Body of pancreas (tissue), 4 donors: ENCODE results near the gene CFLAR. TPM values are rescaled to one million over a fixed set of nuclear protein-coding genes. Genes with fewer than 3 reads are reported as not detected.

Experiments used
- ATAC-seq: fragments of 150-250 bp; one replicate; pipeline ENCODE4 v1.9.1; 2016
- DNase-seq, 4 donors: peaks; one replicate each; pipeline ENCODE4 v3.0.0-alpha.2; 2019
- H3K27ac ChIP-seq, 4 donors: fragments of 200-600 bp; sonication (generic); 1 replicate in 3 of 4; 2 replicates in 1 of 4; pipeline versions ENCODE4 v1.5.1 to v1.6.1; 2016 to 2019; ENCODE audit warnings: mild to moderate bottlenecking in 1 of 4, mixed read lengths in 1 of 4, moderate library complexity in 1 of 4
- H3K27me3 ChIP-seq, 2 donors: fragments of 200-600 bp; sonication (generic); one replicate each; pipeline ENCODE4 v1.6.0; 2016; ENCODE audit warnings: mild to moderate bottlenecking in 1 of 2
- H3K36me3 ChIP-seq, 2 donors: fragments of 200-600 bp; sonication (generic); replicated peaks in 1 of 2; 2 replicates each; pipeline ENCODE4 v1.5.1; 2016; ENCODE audit warnings: low read depth in 2 of 2; ENCODE audit not compliant: insufficient read depth in 1 of 2
- H3K4me1 ChIP-seq: fragments of 200-600 bp; sonication (generic); one replicate; pipeline ENCODE4 v1.6.0; 2016
- H3K4me3 ChIP-seq, 2 donors: fragments of 200-600 bp; sonication (generic); 1 replicate in 1 of 2; 2 replicates in 1 of 2; pipeline ENCODE4 v1.5.1; 2016 to 2019
- H3K9me3 ChIP-seq, 3 donors: fragments of 200-600 bp; sonication (generic); 1 replicate in 2 of 3; 2 replicates in 1 of 3; pipeline ENCODE4 v1.5.1; 2016
- POLR2A ChIP-seq, 3 donors: fragments of 450-650 bp; IDR thresholded peaks; one replicate each; pipeline ENCODE4 v1.6.1; 2016; ENCODE audit warnings: antibody characterized with exemption in 3 of 3, mild to moderate bottlenecking in 2 of 3
- WGBS, 2 donors: methylation state at CpG; one replicate each; pipeline ENCODE4 v1.1.5; 2017; 5-methylcytosine and 5-hydroxymethylcytosine counted together
- intact Hi-C: fragments of 100-400 bp; cut with DNase I; formaldehyde crosslinking; loops from one replicate; pipeline ENCODE4 v1.15.1; 2023
- total RNA-seq, 2 donors: library from RNA; depleted of rRNA; stranded (reverse); fragments of >200 nt; gene quantifications; one replicate each; pipeline ENCODE4 v1.1.0, GENCODE V29; 2016
- TF ChIP-seq, protein P1 (sequence below), 7 experiments: fragments of 450-650 bp in 4 of 7; fragments of 200-600 bp in 3 of 7; sonication (generic) in 3 of 7; IDR thresholded peaks; one replicate each; pipeline ENCODE4 v1.5.1; 2016 to 2019; ENCODE audit warnings: antibody characterized with exemption in 7 of 7

The CFLAR gene
- 100 to 1,000 TPM in 1 of 2 donors, 10 to 100 TPM in 1; 83.3 to 113 TPM for total RNA-seq

- WGBS, 2 donors = 0% methylated on average over 9 to 65 of the region's 75 CpGs
- ATAC-seq = peak; percentile 44
- H3K4me3 ChIP-seq = peak within 1 kb of the TSS; percentile 62 to 77
- peaks cover 38% of the 10 kb centered on the region for H3K4me1 ChIP-seq
- intact Hi-C loops = no loop called here
- peak within 1 kb of the TSS; percentile 99 to 100 (median 100) for H3K27ac ChIP-seq
- no peaks in the 10 kb centered on the region for H3K27me3 ChIP-seq
- no peaks in the 10 kb centered on the region for H3K36me3 ChIP-seq
- no peaks in the 10 kb centered on the region for H3K9me3 ChIP-seq
- DNase-seq = peak; percentile 74 to 88 (median 80)
- TF ChIP-seq, protein P1, sequence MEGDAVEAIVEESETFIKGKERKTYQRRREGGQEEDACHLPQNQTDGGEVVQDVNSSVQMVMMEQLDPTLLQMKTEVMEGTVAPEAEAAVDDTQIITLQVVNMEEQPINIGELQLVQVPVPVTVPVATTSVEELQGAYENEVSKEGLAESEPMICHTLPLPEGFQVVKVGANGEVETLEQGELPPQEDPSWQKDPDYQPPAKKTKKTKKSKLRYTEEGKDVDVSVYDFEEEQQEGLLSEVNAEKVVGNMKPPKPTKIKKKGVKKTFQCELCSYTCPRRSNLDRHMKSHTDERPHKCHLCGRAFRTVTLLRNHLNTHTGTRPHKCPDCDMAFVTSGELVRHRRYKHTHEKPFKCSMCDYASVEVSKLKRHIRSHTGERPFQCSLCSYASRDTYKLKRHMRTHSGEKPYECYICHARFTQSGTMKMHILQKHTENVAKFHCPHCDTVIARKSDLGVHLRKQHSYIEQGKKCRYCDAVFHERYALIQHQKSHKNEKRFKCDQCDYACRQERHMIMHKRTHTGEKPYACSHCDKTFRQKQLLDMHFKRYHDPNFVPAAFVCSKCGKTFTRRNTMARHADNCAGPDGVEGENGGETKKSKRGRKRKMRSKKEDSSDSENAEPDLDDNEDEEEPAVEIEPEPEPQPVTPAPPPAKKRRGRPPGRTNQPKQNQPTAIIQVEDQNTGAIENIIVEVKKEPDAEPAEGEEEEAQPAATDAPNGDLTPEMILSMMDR (IDR thresholded peaks at IDR 0.05) = no peak
- TF ChIP-seq POLR2A (IDR thresholded peaks at IDR 0.05) = peak; percentile 70 to 95 (median 94)
These were observed at the start of gene CFLAR for GRCh38 chr2:201116115-201116958. Gene CFLAR (plus strand): TSS chr2:201116164. CDS start chr2:201129866, 13,702 bp downstream.

GRCh38 chr2:201070948-201071478 lies 45.0 kb upstream of the CFLAR start:
- Histone ChIP-seq H3K27me3 (no peaks in the 10 kb centered on the region), H3K4me1 (peaks cover 36% of the 10 kb centered on the region), H3K9me3 (no peaks in the 10 kb centered on the region), H3K27ac (peak overlapping the region; percentile 73 to 94 (median 88)), H3K36me3 (no peaks in the 10 kb centered on the region), H3K4me3 (peak overlapping the region; percentile 71 to 93)
- peak; percentile 2 for ATAC-seq
- 0 to 1% methylated on average over 21 of the region's 21 CpGs for WGBS, 2 donors
- DNase-seq = no peak
- intact Hi-C loops = loop anchor here (10.0 kb wide), 2 partner anchors 166 to 356 kb away; no protein-coding TSS in a partner anchor
- no peak for TF ChIP-seq POLR2A (IDR thresholded peaks at IDR 0.05)
- TF ChIP-seq, protein P1 (IDR thresholded peaks at IDR 0.05) = no peak

DNA sequence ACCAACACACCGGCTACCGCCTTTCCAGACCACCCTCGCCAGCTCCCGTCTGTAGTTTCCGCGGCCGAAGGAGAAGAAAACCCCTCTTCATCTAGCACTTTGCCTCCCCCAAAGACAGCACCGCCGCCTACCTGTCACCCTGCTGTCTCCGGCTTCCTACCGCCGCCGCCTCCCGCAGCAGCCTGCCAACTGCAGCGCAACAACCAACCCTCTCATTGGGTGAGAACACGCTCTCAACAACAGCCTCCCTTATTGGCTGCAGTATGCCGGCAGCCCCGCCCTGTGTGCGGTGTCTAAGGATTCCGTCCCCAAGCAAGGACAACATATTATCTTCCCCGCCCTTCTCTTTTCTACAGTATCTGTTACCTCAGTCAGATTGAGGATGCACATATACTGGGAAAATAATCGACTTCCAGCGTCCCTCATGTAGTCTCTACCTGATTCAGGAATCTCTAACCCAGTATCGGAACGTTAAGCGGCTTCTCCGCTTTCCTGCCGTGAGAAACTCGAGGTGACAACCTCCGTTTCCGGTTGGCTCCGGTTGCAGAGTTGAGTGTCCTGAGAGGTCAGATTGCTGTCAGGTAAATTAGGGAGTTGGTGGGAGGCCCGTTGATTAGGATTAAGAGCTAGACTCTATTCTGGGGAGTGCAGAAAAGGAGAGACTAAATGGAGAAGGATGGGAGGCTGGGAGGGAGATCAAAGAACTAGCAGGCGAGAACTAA lies 44.3 kb upstream of the CFLAR start, which contains the start of the genes HYCC2 and NDUFB3:
HYCC2 (minus strand) TSS at position 193 of the 722 bp plus-strand sequence. CDS start 47,662 bp downstream, outside the sequence.
NDUFB3 (plus strand) TSS at position 523 of the 722 bp plus-strand sequence. CDS start 6,882 bp downstream, outside the sequence.
- peak within 1 kb of the TSS; percentile 73 to 94 (median 88) for H3K27ac ChIP-seq
- DNase-seq (peak; percentile 90 to 93 (median 92)), ATAC-seq (peak; percentile 100)
- peak within 1 kb of the TSS; percentile 71 to 93 for H3K4me3 ChIP-seq
- H3K9me3 ChIP-seq = no peaks in the 10 kb centered on the region
- peaks cover 36% of the 10 kb centered on the region for H3K4me1 ChIP-seq
- peak in 2 of 3 donors; percentile 75 to 82 for TF ChIP-seq POLR2A (IDR thresholded peaks at IDR 0.05)
- TF ChIP-seq, protein P1 (IDR thresholded peaks at IDR 0.05) = peak in 5 of 7 experiments; percentile 22 to 66 (median 48)
- intact Hi-C loops = loop anchor here (10.0 kb wide), 2 partner anchors 167 to 357 kb away; no protein-coding TSS in a partner anchor
- H3K36me3 ChIP-seq = no peaks in the 10 kb centered on the region
- WGBS, 2 donors = 0% methylated on average over 33 to 34 of the region's 34 CpGs
- H3K27me3 ChIP-seq = no peaks in the 10 kb centered on the region

GRCh38 chr2:201072201-201072530 lies 43.8 kb upstream of the CFLAR start:
- DNase-seq = no peak
- Histone ChIP-seq H3K4me1 (peaks cover 36% of the 10 kb centered on the region), H3K27ac (peak overlapping the region; percentile 73 to 94 (median 88)), H3K4me3 (peak overlapping the region; percentile 39 to 93), H3K27me3 (no peaks in the 10 kb centered on the region), H3K9me3 (no peaks in the 10 kb centered on the region), H3K36me3 (no peaks in the 10 kb centered on the region)
- no peak for ATAC-seq
- TF ChIP-seq, protein P1 (IDR thresholded peaks at IDR 0.05) = no peak
- no peak for TF ChIP-seq POLR2A (IDR thresholded peaks at IDR 0.05)
- intact Hi-C loops = loop anchor here (10.0 kb wide), 2 partner anchors 167 to 357 kb away; no protein-coding TSS in a partner anchor
- 1% methylated on average over 5 of the region's 5 CpGs for WGBS, 2 donors
